Measurements from ENCODE around the gene ERI3. TPM values are rescaled to one million over a fixed set of nuclear protein-coding genes. Genes with fewer than 3 reads are reported as not detected.

Gene ERI3
- total RNA-seq, 1 donor from 2014 or later: 31.0 TPM

DNA sequence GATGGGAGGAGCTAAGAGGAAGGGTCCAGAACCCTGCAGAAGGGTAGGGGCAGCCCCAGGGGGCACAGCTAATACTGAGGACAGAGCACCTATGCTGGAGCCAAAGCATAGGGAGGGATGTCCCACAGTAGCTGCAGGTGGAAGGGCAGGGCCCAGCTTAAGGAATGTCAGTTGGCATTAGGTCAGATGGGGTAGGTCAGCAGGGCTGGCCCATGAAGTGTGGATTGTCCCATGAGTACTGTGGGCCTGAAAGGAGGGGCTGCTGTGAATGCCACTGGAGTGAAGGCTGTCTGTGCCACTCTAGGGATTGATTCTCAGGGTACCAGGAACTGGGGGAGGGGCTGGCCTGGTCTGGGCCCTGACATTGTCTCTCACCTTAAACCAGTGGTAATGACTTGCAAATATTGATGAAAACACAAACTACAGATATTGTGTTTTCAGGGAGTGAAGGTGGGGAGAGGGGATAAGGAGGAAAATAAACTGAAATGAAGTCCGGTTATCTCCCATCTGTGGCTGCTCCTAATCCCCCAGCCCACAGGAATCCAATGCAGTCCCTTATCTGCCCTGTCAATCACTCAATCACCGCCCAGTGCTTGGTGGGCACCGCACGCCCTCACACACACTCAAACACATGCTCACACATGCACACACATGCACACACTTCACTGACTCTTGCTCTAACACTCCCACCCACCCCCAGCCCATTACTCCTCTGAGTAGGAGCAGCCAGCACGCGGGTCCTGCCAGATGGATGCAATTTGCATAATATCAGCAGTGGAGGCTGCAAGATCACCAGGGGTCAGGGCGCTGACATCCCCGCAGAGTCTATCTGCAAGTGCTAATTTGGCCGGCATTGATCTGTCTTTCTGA lies 114.0 kb downstream of the ERI3 start:
- Histone ChIP-seq H3K27me3 (no peaks in the 10 kb centered on the region), H3K79me2 (ENCODE audit: low read depth) (no peaks in the 10 kb centered on the region), H3F3A (ENCODE audit: low read depth) (peaks cover 18% of the 10 kb centered on the region), H3K27ac (no peak overlapping the region), H4K20me1 (ENCODE audit: low read depth) (peaks cover 60% of the 10 kb centered on the region), H3K36me3 (no peaks in the 10 kb centered on the region), H3K9ac (no peak overlapping the region), H3K4me3 (no peak overlapping the region), H3K4me2 (no peak overlapping the region), H2AFZ (replicated peaks) (no peak overlapping the region), H3K4me1 (peaks cover 34% of the 10 kb centered on the region), H3K9me3 (ENCODE audit: low read depth) (no peaks in the 10 kb centered on the region)
- H3K27me3 Mint-ChIP-seq (ENCODE audit: insufficient read depth, low read depth): peaks cover 7% of the 10 kb centered on the region
- no peak for DNase-seq (ENCODE audit: low spot score)
- peak overlapping the region; percentile 91 for H3K27ac Mint-ChIP-seq
- H3K4me1 Mint-ChIP-seq: peaks cover 60% of the 10 kb centered on the region
- no peaks in the 10 kb centered on the region for H3K9me3 Mint-ChIP-seq
- TF ChIP-seq EZH2phosphoT487 (IDR thresholded peaks at IDR 0.05) (no peak), EZH2 (IDR thresholded peaks at IDR 0.05) (no peak)
- TF ChIP-seq, protein P1, sequence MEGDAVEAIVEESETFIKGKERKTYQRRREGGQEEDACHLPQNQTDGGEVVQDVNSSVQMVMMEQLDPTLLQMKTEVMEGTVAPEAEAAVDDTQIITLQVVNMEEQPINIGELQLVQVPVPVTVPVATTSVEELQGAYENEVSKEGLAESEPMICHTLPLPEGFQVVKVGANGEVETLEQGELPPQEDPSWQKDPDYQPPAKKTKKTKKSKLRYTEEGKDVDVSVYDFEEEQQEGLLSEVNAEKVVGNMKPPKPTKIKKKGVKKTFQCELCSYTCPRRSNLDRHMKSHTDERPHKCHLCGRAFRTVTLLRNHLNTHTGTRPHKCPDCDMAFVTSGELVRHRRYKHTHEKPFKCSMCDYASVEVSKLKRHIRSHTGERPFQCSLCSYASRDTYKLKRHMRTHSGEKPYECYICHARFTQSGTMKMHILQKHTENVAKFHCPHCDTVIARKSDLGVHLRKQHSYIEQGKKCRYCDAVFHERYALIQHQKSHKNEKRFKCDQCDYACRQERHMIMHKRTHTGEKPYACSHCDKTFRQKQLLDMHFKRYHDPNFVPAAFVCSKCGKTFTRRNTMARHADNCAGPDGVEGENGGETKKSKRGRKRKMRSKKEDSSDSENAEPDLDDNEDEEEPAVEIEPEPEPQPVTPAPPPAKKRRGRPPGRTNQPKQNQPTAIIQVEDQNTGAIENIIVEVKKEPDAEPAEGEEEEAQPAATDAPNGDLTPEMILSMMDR (IDR thresholded peaks at IDR 0.05): no peak
- H3K4me3 Mint-ChIP-seq: no peak overlapping the region
- H3K36me3 Mint-ChIP-seq: peaks cover 15% of the 10 kb centered on the region

DNA sequence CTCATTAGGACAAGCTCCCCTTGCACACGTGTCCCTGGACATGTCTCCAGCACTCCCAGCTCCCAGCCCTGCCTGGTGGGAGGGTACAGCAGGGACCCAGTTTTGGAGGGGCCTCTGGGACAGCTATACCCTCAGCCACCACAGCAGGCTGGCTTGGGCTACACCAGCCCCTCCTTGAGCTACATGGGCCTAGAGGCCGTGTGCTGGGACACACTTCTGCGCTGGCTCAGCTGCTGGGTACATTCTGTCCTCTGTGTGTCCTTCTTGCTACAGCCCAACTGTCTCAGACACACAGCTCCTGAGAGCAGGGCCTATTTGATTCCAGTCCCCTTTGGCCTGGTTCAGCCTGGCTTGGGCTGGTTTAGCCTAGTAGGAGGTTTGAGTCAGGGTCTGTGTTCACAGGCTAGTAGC lies 115.1 kb downstream of the ERI3 start:
- peaks cover 54% of the 10 kb centered on the region for H4K20me1 ChIP-seq (ENCODE audit: low read depth)
- TF ChIP-seq EZH2 (IDR thresholded peaks at IDR 0.05) (no peak), EZH2phosphoT487 (IDR thresholded peaks at IDR 0.05) (no peak)
- TF ChIP-seq, protein P1 (IDR thresholded peaks at IDR 0.05): no peak
- H3K27ac ChIP-seq: no peak overlapping the region
- H3K4me2 ChIP-seq: peak overlapping the region; percentile 49
- Mint-ChIP-seq H3K27me3 (ENCODE audit: insufficient read depth, low read depth) (peaks cover 6% of the 10 kb centered on the region), H3K4me1 (peaks cover 52% of the 10 kb centered on the region), H3K36me3 (peaks cover 15% of the 10 kb centered on the region), H3K27ac (peak overlapping the region; percentile 91), H3K9me3 (no peaks in the 10 kb centered on the region), H3K4me3 (peak overlapping the region; percentile 28)
- no peak overlapping the region for H3K4me3 ChIP-seq
- no peaks in the 10 kb centered on the region for H3K36me3 ChIP-seq
- H3K27me3 ChIP-seq: no peaks in the 10 kb centered on the region
- no peaks in the 10 kb centered on the region for H3K9me3 ChIP-seq (ENCODE audit: low read depth)
- no peaks in the 10 kb centered on the region for H3K79me2 ChIP-seq (ENCODE audit: low read depth)
- no peak for DNase-seq (ENCODE audit: low spot score)
- no peak overlapping the region for H3K9ac ChIP-seq
- H3K4me1 ChIP-seq: peaks cover 34% of the 10 kb centered on the region
- H2AFZ ChIP-seq (replicated peaks): no peak overlapping the region
- H3F3A ChIP-seq (ENCODE audit: low read depth): peaks cover 18% of the 10 kb centered on the region

DNA sequence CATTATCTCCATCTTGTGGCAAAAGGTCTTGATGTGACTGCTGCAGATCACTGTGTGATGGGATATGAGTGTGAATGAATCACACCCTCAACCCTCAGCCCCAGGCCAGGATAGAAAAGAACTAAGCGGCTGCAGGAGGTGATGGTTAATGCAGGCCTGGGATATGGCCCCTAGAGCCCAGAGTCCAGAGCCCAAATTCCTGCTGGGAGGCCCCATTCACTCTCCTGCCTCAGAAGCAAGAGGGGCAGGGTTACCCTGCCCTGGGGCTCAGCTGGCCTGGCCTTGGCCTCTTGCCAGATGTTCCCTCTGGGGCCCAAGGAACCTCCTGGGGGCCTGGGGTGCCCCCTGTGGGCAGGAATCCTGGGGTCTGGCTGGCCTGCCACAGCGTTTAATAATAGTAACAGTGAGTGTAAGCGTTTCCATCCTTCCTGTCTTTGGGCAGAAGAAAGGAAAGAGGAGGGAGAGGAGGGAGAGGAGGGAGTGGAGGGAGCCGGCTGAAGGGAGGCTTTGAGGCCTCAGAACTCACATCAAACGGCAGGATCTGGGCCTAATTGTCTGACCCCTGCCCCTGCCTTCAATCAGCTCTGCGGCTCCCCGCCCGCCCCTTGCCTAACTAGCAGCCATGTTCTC lies 115.6 kb downstream of the ERI3 start:
- H3K27ac Mint-ChIP-seq: peak overlapping the region; percentile 22
- H3K9ac ChIP-seq: no peak overlapping the region
- peaks cover 15% of the 10 kb centered on the region for H3K36me3 Mint-ChIP-seq
- no peak overlapping the region for H3K4me3 Mint-ChIP-seq
- no peaks in the 10 kb centered on the region for H3K27me3 ChIP-seq
- TF ChIP-seq, protein P1 (IDR thresholded peaks at IDR 0.05): peak; percentile 31
- no peak for TF ChIP-seq EZH2 (IDR thresholded peaks at IDR 0.05)
- no peaks in the 10 kb centered on the region for H3K36me3 ChIP-seq
- H2AFZ ChIP-seq (replicated peaks): no peak overlapping the region
- no peaks in the 10 kb centered on the region for H3K9me3 Mint-ChIP-seq
- no peak overlapping the region for H3K27ac ChIP-seq
- no peak overlapping the region for H3K4me3 ChIP-seq
- H3K4me1 ChIP-seq: peaks cover 34% of the 10 kb centered on the region
- DNase-seq (ENCODE audit: low spot score): peak; percentile 74
- peaks cover 18% of the 10 kb centered on the region for H3F3A ChIP-seq (ENCODE audit: low read depth)
- no peaks in the 10 kb centered on the region for H3K79me2 ChIP-seq (ENCODE audit: low read depth)
- peaks cover 6% of the 10 kb centered on the region for H3K27me3 Mint-ChIP-seq (ENCODE audit: insufficient read depth, low read depth)
- peak overlapping the region; percentile 49 for H3K4me2 ChIP-seq
- peaks cover 50% of the 10 kb centered on the region for H3K4me1 Mint-ChIP-seq
- peaks cover 49% of the 10 kb centered on the region for H4K20me1 ChIP-seq (ENCODE audit: low read depth)
- H3K9me3 ChIP-seq (ENCODE audit: low read depth): no peaks in the 10 kb centered on the region
